ENCODE measurements around the gene QARS1. TPM values are rescaled to one million over a fixed set of nuclear protein-coding genes. Genes with fewer than 3 reads are reported as not detected.

Gene QARS1
- total and polyA plus RNA-seq, 2 of the 13 experiments (the other 11 are each of a cell fraction or from before 2014, with no cell fraction given): 307 to 327 TPM

DNA sequence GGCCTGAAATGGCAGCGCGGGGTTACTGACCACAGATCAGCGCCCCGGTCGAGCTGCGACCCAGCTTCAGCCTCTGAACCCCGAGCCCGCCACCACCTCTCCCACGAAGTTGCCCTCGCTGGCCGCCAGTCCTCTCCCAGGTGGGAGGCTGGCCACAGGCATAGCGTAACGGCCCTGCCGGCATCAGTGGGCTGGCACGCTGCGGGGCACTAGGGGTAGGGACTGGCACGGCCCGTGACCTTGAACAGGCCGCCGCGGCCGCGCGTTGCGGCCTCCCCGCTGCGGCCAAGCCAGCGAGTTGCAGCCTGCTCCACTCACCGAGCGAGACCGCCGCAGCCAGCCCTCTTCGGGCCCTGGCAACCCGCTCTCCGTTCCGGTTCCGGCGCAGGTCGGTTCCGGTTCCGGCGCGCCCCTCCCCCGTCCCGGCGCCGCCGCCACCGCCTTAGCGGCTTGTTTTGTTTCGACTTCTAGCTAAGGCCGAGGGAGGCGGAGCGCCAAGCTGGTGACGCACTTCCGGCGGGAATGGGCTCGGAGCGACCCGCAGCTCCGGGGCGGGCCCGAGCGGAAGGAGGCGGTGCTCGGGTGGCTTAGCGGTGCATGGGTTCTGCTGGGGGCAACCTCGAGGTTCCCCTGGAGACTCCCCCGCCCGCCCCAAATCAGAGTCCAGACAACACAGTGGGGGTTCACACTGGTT, 16.0 kb upstream of the QARS1 start, which contains the start of gene USP19 (continued):
- TF ChIP-seq, protein P1, sequence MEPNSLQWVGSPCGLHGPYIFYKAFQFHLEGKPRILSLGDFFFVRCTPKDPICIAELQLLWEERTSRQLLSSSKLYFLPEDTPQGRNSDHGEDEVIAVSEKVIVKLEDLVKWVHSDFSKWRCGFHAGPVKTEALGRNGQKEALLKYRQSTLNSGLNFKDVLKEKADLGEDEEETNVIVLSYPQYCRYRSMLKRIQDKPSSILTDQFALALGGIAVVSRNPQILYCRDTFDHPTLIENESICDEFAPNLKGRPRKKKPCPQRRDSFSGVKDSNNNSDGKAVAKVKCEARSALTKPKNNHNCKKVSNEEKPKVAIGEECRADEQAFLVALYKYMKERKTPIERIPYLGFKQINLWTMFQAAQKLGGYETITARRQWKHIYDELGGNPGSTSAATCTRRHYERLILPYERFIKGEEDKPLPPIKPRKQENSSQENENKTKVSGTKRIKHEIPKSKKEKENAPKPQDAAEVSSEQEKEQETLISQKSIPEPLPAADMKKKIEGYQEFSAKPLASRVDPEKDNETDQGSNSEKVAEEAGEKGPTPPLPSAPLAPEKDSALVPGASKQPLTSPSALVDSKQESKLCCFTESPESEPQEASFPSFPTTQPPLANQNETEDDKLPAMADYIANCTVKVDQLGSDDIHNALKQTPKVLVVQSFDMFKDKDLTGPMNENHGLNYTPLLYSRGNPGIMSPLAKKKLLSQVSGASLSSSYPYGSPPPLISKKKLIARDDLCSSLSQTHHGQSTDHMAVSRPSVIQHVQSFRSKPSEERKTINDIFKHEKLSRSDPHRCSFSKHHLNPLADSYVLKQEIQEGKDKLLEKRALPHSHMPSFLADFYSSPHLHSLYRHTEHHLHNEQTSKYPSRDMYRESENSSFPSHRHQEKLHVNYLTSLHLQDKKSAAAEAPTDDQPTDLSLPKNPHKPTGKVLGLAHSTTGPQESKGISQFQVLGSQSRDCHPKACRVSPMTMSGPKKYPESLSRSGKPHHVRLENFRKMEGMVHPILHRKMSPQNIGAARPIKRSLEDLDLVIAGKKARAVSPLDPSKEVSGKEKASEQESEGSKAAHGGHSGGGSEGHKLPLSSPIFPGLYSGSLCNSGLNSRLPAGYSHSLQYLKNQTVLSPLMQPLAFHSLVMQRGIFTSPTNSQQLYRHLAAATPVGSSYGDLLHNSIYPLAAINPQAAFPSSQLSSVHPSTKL (CRISPR knock-in tag; IDR thresholded peaks at IDR 0.05): peak; percentile 74
- TF ChIP-seq HNRNPL (IDR thresholded peaks at IDR 0.05; ENCODE audit: low read depth, low read length) (peak; percentile 71; the same call in 1 of the 2 replicates), ESRRA (CRISPR knock-in tag; IDR thresholded peaks at IDR 0.05; ENCODE audit: low read depth) (no peak; the same call in 1 of the 2 replicates), TGIF2 (CRISPR knock-in tag; IDR thresholded peaks at IDR 0.05) (peak; percentile 64; the same call in 1 of the 2 replicates), ZNF629 (CRISPR knock-in tag; conservative IDR thresholded peaks at IDR 0.05) (no peak), TOE1 (CRISPR knock-in tag; IDR thresholded peaks at IDR 0.05) (no peak), ZMYM4 (CRISPR knock-in tag; IDR thresholded peaks at IDR 0.05) (no peak), ZNF30 (CRISPR knock-in tag; IDR thresholded peaks at IDR 0.05) (no peak), ZSCAN9 (CRISPR knock-in tag; IDR thresholded peaks at IDR 0.05; ENCODE audit: borderline replicate concordance) (peak; percentile 52; the same call in 1 of the 2 replicates), ZBTB8A (CRISPR knock-in tag; IDR thresholded peaks at IDR 0.05; ENCODE audit: borderline replicate concordance, low read depth) (no peak), ZC3H13 (CRISPR knock-in tag; IDR thresholded peaks at IDR 0.05) (no peak), REXO4 (CRISPR knock-in tag; IDR thresholded peaks at IDR 0.05; ENCODE audit: borderline replicate concordance) (no peak)
- TF ChIP-seq, protein P2, sequence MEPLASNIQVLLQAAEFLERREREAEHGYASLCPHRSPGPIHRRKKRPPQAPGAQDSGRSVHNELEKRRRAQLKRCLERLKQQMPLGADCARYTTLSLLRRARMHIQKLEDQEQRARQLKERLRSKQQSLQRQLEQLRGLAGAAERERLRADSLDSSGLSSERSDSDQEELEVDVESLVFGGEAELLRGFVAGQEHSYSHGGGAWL (CRISPR knock-in tag; IDR thresholded peaks at IDR 0.05): peak; percentile 80; the same call in 1 of the 2 replicates
- TF ChIP-seq, protein P3, sequence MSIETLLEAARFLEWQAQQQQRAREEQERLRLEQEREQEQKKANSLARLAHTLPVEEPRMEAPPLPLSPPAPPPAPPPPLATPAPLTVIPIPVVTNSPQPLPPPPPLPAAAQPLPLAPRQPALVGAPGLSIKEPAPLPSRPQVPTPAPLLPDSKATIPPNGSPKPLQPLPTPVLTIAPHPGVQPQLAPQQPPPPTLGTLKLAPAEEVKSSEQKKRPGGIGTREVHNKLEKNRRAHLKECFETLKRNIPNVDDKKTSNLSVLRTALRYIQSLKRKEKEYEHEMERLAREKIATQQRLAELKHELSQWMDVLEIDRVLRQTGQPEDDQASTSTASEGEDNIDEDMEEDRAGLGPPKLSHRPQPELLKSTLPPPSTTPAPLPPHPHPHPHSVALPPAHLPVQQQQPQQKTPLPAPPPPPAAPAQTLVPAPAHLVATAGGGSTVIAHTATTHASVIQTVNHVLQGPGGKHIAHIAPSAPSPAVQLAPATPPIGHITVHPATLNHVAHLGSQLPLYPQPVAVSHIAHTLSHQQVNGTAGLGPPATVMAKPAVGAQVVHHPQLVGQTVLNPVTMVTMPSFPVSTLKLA (IDR thresholded peaks at IDR 0.05): 0 out of 2 replicates have a peak, but pooled peaks have one; percentile 23
- TF ChIP-seq, protein P4, sequence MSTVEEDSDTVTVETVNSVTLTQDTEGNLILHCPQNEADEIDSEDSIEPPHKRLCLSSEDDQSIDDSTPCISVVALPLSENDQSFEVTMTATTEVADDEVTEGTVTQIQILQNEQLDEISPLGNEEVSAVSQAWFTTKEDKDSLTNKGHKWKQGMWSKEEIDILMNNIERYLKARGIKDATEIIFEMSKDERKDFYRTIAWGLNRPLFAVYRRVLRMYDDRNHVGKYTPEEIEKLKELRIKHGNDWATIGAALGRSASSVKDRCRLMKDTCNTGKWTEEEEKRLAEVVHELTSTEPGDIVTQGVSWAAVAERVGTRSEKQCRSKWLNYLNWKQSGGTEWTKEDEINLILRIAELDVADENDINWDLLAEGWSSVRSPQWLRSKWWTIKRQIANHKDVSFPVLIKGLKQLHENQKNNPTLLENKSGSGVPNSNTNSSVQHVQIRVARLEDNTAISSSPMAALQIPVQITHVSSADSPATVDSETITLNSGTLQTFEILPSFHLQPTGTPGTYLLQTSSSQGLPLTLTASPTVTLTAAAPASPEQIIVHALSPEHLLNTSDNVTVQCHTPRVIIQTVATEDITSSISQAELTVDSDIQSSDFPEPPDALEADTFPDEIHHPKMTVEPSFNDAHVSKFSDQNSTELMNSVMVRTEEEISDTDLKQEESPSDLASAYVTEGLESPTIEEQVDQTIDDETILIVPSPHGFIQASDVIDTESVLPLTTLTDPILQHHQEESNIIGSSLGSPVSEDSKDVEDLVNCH (CRISPR knock-in tag; IDR thresholded peaks at IDR 0.05): no peak
- TF ChIP-seq, protein P5, sequence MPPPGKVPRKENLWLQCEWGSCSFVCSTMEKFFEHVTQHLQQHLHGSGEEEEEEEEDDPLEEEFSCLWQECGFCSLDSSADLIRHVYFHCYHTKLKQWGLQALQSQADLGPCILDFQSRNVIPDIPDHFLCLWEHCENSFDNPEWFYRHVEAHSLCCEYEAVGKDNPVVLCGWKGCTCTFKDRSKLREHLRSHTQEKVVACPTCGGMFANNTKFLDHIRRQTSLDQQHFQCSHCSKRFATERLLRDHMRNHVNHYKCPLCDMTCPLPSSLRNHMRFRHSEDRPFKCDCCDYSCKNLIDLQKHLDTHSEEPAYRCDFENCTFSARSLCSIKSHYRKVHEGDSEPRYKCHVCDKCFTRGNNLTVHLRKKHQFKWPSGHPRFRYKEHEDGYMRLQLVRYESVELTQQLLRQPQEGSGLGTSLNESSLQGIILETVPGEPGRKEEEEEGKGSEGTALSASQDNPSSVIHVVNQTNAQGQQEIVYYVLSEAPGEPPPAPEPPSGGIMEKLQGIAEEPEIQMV (CRISPR knock-in tag; IDR thresholded peaks at IDR 0.05; ENCODE audit: low read depth): no peak
- TF ChIP-seq, protein P6, sequence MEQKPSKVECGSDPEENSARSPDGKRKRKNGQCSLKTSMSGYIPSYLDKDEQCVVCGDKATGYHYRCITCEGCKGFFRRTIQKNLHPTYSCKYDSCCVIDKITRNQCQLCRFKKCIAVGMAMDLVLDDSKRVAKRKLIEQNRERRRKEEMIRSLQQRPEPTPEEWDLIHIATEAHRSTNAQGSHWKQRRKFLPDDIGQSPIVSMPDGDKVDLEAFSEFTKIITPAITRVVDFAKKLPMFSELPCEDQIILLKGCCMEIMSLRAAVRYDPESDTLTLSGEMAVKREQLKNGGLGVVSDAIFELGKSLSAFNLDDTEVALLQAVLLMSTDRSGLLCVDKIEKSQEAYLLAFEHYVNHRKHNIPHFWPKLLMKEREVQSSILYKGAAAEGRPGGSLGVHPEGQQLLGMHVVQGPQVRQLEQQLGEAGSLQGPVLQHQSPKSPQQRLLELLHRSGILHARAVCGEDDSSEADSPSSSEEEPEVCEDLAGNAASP (CRISPR knock-in tag; IDR thresholded peaks at IDR 0.05; ENCODE audit: borderline replicate concordance): peak; percentile 66
